Stimulated activated memory B cell treated with anti-CD40 and anti-IgM and Interleukin-4, amounts not matched to agents 10 μg/mL and 1 μg/mL and 100 μg/mL, for 72 hours (primary cell): ENCODE measurements around the gene LGI4.
"Not testable (repeated sequence)": the region's sequence is repeated elsewhere in the genome, so short reads cannot be mapped to it uniquely, and the experiment has no call there.

Experiments
- ATAC-seq: fragments of 150-1000 bp; cut with Tn5 transposase; 2 replicates; pipeline ENCODE4 v1.10.0; 2021
- H3K27ac Mint-ChIP-seq: one replicate; pipeline ENCODE4 v1.8.0; 2022; ENCODE audit warnings: mild to moderate bottlenecking, mixed read lengths
- H3K27me3 Mint-ChIP-seq: one replicate; pipeline ENCODE4 v1.8.0; 2022; ENCODE audit warnings: mixed read lengths
- H3K36me3 Mint-ChIP-seq: one replicate; pipeline ENCODE4 v1.8.0; 2022; ENCODE audit warnings: mixed read lengths
- H3K4me1 Mint-ChIP-seq: one replicate; pipeline ENCODE4 v1.8.0; 2022; ENCODE audit warnings: mixed read lengths
- H3K4me3 Mint-ChIP-seq: one replicate; pipeline ENCODE4 v1.8.0; 2022; ENCODE audit warnings: mild to moderate bottlenecking, moderate library complexity, mixed read lengths
- H3K9me3 Mint-ChIP-seq: one replicate; pipeline ENCODE4 v1.8.0; 2022; ENCODE audit warnings: mixed read lengths

Gene LGI4

GRCh38 chr19:35114353-35115176, 20.3 kb downstream of the LGI4 start:
- Mint-ChIP-seq H3K27ac (peak overlapping the region; percentile 14), H3K27me3 (peaks cover 10% of the 10 kb centered on the region), H3K4me1 (peaks cover 9% of the 10 kb centered on the region), H3K4me3 (peak overlapping the region; percentile 32), H3K36me3 (no peaks in the 10 kb centered on the region), H3K9me3 (no peaks in the 10 kb centered on the region)
- ATAC-seq = peak; percentile 81

DNA sequence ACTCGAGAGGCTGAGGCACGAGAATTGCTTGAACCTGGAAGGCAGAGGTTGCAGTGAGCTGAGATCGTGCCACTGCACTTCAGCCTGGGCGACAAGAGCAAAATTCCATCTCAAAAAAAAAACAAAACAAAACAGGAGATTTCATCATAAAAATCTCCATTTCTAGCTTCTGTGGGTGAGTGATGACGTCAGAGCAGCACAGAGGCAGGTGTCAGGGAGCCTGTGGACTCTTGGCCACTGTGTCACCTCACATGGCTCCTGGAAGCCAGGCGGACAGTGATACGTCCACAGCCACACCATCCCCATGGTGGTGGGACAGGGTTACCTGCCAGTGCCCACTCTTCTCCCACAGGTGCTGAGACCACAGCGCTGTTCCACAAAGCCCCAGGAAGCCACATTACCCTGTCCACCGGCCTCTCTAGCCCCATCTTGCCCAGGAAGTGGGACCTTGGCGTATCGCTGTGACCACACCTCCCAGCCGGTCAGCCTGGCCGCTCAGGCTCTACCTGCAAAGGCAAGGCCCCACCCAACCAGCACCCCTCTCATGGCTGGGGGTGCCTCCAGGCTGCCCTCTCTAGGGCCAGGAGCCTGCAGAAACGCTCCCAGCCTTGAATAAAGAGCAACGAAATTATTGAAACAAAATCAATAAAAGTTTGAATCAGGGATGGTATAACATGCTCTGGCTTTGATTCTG, 21.7 kb downstream of the LGI4 start:
- no peak for ATAC-seq
- no peak overlapping the region for H3K4me3 Mint-ChIP-seq
- no peaks in the 10 kb centered on the region for H3K9me3 Mint-ChIP-seq
- no peak overlapping the region for H3K27ac Mint-ChIP-seq
- no peaks in the 10 kb centered on the region for H3K36me3 Mint-ChIP-seq
- peaks cover 9% of the 10 kb centered on the region for H3K4me1 Mint-ChIP-seq
- peaks cover 19% of the 10 kb centered on the region for H3K27me3 Mint-ChIP-seq

DNA sequence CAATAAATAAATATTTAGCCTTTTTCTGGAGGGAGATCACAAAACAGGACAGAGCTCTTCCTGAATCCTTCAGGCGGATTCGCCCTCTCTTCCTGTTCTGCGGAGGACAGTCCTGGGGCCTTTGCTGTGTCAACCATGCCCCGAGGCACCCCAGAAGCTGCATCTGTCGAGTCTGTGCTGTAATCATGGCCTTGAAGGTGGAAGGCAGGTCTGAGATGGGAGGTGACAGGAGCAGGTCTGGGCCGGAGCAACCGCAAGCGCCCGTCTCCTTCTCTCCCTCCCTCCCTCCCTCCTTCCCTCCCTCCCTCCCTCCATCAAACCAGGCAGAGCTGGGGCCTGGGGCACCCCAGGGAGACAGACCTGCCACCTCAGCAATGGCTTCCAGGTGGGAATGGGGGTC, 23.9 kb downstream of the LGI4 start:
- no peak for ATAC-seq
- H3K36me3 Mint-ChIP-seq = no peaks in the 10 kb centered on the region
- no peaks in the 10 kb centered on the region for H3K9me3 Mint-ChIP-seq
- H3K27ac Mint-ChIP-seq = no peak overlapping the region
- H3K4me1 Mint-ChIP-seq = peaks cover 9% of the 10 kb centered on the region
- H3K4me3 Mint-ChIP-seq = no peak overlapping the region
- peaks cover 19% of the 10 kb centered on the region for H3K27me3 Mint-ChIP-seq

DNA sequence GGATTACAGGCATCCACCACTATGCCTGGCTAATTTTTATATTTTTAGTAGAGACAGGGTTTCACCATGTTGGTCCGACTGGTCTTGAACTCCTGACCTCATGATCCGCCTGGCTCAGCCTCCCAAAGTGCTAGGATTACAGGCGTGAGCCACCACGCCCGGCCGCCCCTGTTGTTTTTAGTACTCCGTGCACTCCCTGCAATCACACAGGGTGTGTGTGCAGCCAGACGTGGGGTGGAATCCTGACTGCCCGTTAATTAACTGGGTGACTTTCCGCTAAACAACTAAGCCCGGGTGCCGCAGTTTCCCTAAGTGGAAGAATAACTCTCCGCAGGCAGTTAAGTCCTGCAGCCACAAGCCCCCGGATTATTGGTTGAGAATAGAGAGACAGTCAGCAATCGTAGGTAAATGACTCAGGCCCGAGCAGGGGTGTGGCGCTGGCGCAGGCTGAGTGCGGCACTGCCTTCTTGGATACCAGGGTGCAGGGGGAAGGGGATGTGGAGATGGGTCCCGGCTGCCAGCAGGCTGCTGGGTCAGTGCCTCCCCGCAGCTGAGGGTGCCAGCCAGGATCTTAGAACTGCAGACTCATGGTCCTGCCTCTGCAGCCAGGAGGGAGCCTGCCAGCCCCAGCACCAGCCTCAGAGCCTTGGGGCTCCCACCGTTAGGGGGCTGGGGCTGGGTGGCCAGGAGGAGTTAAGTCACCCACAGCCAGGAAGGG, 25.3 kb downstream of the LGI4 start:
- Mint-ChIP-seq H3K4me1 (peaks cover 4% of the 10 kb centered on the region), H3K36me3 (no peaks in the 10 kb centered on the region), H3K27me3 (peaks cover 19% of the 10 kb centered on the region), H3K9me3 (no peaks in the 10 kb centered on the region), H3K4me3 (no peak overlapping the region), H3K27ac (no peak overlapping the region)
- ATAC-seq = no peak

DNA sequence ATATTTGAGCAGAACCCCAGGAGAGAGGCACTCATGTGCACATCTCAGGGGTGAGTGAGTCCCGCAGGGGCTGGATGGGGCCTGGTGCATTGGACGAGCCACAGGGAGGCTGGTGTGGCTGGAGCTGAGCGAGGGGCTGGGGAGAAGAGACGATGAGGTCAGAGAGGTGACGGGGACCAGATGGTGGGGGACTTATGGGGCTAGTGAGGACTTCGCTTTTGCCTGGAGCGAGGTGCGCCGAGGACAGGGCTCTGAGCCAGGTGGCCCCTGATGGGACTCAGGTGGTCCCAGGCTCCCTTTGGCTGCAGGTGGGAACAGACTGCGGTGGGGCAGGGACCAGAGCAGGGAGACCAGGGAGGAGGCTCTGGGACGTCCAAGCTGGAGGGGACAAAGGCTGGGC, 26.1 kb downstream of the LGI4 start:
- H3K9me3 Mint-ChIP-seq = no peaks in the 10 kb centered on the region
- no peak overlapping the region for H3K27ac Mint-ChIP-seq
- peaks cover 19% of the 10 kb centered on the region for H3K27me3 Mint-ChIP-seq
- H3K4me3 Mint-ChIP-seq = no peak overlapping the region
- no peaks in the 10 kb centered on the region for H3K4me1 Mint-ChIP-seq
- no peak for ATAC-seq
- H3K36me3 Mint-ChIP-seq = no peaks in the 10 kb centered on the region

- no peak overlapping the region for H3K4me3 Mint-ChIP-seq
- no peak for ATAC-seq
- H3K4me1 Mint-ChIP-seq = no peaks in the 10 kb centered on the region
These were observed 27.3 kb downstream of the LGI4 start for GRCh38 chr19:35107545-35107944.

GRCh38 chr19:35106898-35107541, 27.8 kb downstream of the LGI4 start:
- H3K4me3 Mint-ChIP-seq = no peak overlapping the region
- H3K36me3 Mint-ChIP-seq = no peaks in the 10 kb centered on the region
- H3K9me3 Mint-ChIP-seq = no peaks in the 10 kb centered on the region
- ATAC-seq = no peak
- no peak overlapping the region for H3K27ac Mint-ChIP-seq
- peaks cover 14% of the 10 kb centered on the region for H3K27me3 Mint-ChIP-seq
- H3K4me1 Mint-ChIP-seq = no peaks in the 10 kb centered on the region

More at GRCh38 chr19:35107545-35107944, 27.3 kb downstream of the LGI4 start:
- Mint-ChIP-seq H3K27me3 (peaks cover 19% of the 10 kb centered on the region), H3K36me3 (no peaks in the 10 kb centered on the region), H3K27ac (no peak overlapping the region), H3K9me3 (no peaks in the 10 kb centered on the region)

- no peak overlapping the region for H3K4me3 Mint-ChIP-seq
- no peak for ATAC-seq
- no peak overlapping the region for H3K27ac Mint-ChIP-seq
- no peaks in the 10 kb centered on the region for H3K36me3 Mint-ChIP-seq
- H3K4me1 Mint-ChIP-seq = no peaks in the 10 kb centered on the region
- H3K9me3 Mint-ChIP-seq = no peaks in the 10 kb centered on the region
- peaks cover 9% of the 10 kb centered on the region for H3K27me3 Mint-ChIP-seq
These were observed 28.6 kb downstream of the LGI4 start for GRCh38 chr19:35106291-35106583.

- Mint-ChIP-seq H3K9me3 (no peaks in the 10 kb centered on the region), H3K4me3 (no peak overlapping the region), H3K27me3 (peaks cover 9% of the 10 kb centered on the region), H3K4me1 (no peaks in the 10 kb centered on the region), H3K27ac (no peak overlapping the region), H3K36me3 (no peaks in the 10 kb centered on the region)
- no peak for ATAC-seq
These were observed 29.2 kb downstream of the LGI4 start for GRCh38 chr19:35105411-35106290.

GRCh38 chr19:35105047-35105410, 29.8 kb downstream of the LGI4 start:
- no peak overlapping the region for H3K4me3 Mint-ChIP-seq
- no peak overlapping the region for H3K27ac Mint-ChIP-seq
- no peaks in the 10 kb centered on the region for H3K36me3 Mint-ChIP-seq
- no peak for ATAC-seq
- peaks cover 9% of the 10 kb centered on the region for H3K27me3 Mint-ChIP-seq
- no peaks in the 10 kb centered on the region for H3K9me3 Mint-ChIP-seq
- no peaks in the 10 kb centered on the region for H3K4me1 Mint-ChIP-seq

- Mint-ChIP-seq H3K27ac (no peak overlapping the region), H3K36me3 (no peaks in the 10 kb centered on the region), H3K9me3 (no peaks in the 10 kb centered on the region), H3K4me1 (no peaks in the 10 kb centered on the region), H3K4me3 (no peak overlapping the region), H3K27me3 (peaks cover 9% of the 10 kb centered on the region)
- no peak for ATAC-seq
These were observed 30.5 kb downstream of the LGI4 start for GRCh38 chr19:35104361-35104760.

DNA sequence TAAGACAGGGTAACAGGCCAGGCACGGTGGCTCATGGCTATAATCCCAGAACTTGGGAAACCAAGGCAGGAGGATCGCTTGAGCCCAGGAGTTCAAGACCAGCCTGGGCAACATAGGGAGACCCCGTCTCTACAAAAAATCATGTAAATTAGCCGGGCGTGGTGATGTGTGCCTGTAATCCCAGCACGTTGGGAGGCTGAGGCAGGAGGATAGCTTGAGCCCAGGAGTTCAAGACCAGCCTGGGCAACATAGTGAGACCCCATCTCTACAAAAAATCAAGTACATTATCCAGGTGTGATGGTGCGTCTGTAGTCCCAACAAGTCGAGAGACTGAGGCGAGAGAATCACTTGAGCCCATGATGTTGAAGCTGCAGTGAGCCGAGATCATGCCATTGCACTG, 31.2 kb downstream of the LGI4 start:
- not testable (repeated sequence) for H3K36me3 Mint-ChIP-seq, H3K4me3 Mint-ChIP-seq, H3K9me3 Mint-ChIP-seq, ATAC-seq, H3K27ac Mint-ChIP-seq, H3K4me1 Mint-ChIP-seq, H3K27me3 Mint-ChIP-seq

- H3K27ac Mint-ChIP-seq, H3K9me3 Mint-ChIP-seq, ATAC-seq, H3K4me1 Mint-ChIP-seq, H3K36me3 Mint-ChIP-seq, H3K27me3 Mint-ChIP-seq, H3K4me3 Mint-ChIP-seq: not testable (repeated sequence)
These were observed 32.9 kb downstream of the LGI4 start for GRCh38 chr19:35101949-35102348.

DNA sequence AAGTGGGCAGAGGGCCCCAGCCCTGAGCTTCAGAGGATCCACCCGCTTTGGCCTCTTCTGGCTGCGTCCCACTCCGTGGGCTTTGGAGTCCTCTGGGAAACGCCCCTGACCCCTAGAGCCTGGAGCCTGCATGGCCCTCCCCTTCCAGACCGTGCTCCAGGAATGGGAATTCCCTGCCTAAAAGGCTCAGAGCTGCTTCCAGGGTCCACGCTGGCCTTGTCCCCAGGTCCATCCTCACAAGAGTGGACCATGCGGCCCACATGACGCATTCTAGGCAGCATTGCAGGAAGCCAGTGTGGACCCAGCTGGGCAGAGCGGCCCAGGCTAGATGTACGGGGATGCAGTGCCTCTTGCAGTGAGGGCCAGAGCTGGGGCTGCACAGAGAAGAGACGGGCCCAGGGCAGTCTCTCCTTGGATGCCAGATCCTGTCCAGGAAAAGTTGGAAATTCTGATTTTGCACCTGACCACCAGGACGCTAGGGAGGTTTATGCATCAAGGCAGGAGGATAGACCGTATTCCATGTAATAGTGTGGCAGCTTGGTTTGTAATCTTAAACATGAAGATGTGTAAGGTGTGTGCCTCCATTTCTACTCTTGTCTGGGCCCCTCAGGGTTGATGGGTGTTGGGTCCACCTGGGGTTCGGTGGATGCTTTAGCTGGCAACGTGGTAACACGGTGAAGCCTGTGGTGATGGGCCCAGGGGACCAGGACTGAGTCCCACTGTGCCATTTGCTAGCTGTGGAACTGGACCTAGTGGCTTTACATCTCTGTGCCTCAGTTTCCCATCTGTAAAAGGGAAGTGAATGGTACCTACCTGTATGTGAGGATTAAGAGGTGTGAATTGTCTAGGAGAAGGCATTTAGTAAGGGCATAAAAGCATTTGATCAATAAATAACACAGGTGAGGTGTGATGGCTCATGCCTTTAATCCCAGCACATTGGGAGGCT, 34.0 kb downstream of the LGI4 start:
- no peak for ATAC-seq
- Mint-ChIP-seq H3K27ac (no peak overlapping the region), H3K36me3 (no peaks in the 10 kb centered on the region), H3K9me3 (no peaks in the 10 kb centered on the region), H3K27me3 (peaks cover 3% of the 10 kb centered on the region), H3K4me1 (no peaks in the 10 kb centered on the region), H3K4me3 (no peak overlapping the region)
